ENCODE results near the gene GJB6. TPM values are rescaled to one million over a fixed set of nuclear protein-coding genes. Genes with fewer than 3 reads are reported as not detected.

Gene GJB6
- total and polyA plus RNA-seq, 4 donors = 0.06 to 0.08 TPM; not detected in 2

- 91% methylated on average over 4 of the region's 4 CpGs for WGBS
- H3K9me3 ChIP-seq (ENCODE audit: control insufficient read depth in 4 of 4, low read length in 3 of 4) = no peaks in the 10 kb centered on the region
- no peak overlapping the region for H3K4me3 ChIP-seq (ENCODE audit: low read depth in 1 of 3, low read length in 3 of 3)
- DNase-seq (ENCODE audit: low spot score) = no peak
- no peaks in the 10 kb centered on the region for H3K36me3 ChIP-seq (ENCODE audit: control insufficient read depth in 4 of 4, insufficient read depth in 3 of 4, low read depth in 1 of 4, low read length in 3 of 4)
- H3K27ac ChIP-seq (ENCODE audit: low read depth in 1 of 2, low read length in 2 of 2) = no peak overlapping the region
- H3K9ac ChIP-seq (ENCODE audit: low read depth in 1 of 2, low read length in 2 of 2) = no peak overlapping the region
- TF ChIP-seq SP1 (IDR thresholded peaks at IDR 0.05) (no peak), EGR1 (IDR thresholded peaks at IDR 0.05; ENCODE audit: low read depth in 2 of 2) (no peak), FOXA2 (IDR thresholded peaks at IDR 0.05) (no peak), CTCF (IDR thresholded peaks at IDR 0.05; ENCODE audit: low read depth, low read length, missing input control) (no peak), RAD21 (IDR thresholded peaks at IDR 0.05) (no peak), JUND (IDR thresholded peaks at IDR 0.05) (no peak), HNF4G (IDR thresholded peaks at IDR 0.05) (no peak), GABPA (IDR thresholded peaks at IDR 0.05 in 1 of 2, conservative IDR thresholded peaks at IDR 0.05 in 1 of 2) (no peak), FOXA1 (IDR thresholded peaks at IDR 0.05) (no peak), TAF1 (conservative IDR thresholded peaks at IDR 0.05) (no peak), NR2F2 (IDR thresholded peaks at IDR 0.05) (no peak), HNF4A (conservative IDR thresholded peaks at IDR 0.05) (no peak), ATF3 (IDR thresholded peaks at IDR 0.05) (no peak), YY1 (IDR thresholded peaks at IDR 0.05) (no peak), RXRA (IDR thresholded peaks at IDR 0.05) (no peak)
- TF ChIP-seq, protein P1, sequence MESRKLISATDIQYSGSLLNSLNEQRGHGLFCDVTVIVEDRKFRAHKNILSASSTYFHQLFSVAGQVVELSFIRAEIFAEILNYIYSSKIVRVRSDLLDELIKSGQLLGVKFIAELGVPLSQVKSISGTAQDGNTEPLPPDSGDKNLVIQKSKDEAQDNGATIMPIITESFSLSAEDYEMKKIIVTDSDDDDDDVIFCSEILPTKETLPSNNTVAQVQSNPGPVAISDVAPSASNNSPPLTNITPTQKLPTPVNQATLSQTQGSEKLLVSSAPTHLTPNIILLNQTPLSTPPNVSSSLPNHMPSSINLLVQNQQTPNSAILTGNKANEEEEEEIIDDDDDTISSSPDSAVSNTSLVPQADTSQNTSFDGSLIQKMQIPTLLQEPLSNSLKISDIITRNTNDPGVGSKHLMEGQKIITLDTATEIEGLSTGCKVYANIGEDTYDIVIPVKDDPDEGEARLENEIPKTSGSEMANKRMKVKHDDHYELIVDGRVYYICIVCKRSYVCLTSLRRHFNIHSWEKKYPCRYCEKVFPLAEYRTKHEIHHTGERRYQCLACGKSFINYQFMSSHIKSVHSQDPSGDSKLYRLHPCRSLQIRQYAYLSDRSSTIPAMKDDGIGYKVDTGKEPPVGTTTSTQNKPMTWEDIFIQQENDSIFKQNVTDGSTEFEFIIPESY (IDR thresholded peaks at IDR 0.05) = no peak
- TF ChIP-seq, protein P2, sequence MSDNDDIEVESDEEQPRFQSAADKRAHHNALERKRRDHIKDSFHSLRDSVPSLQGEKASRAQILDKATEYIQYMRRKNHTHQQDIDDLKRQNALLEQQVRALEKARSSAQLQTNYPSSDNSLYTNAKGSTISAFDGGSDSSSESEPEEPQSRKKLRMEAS (IDR thresholded peaks at IDR 0.05) = no peak
- TF ChIP-seq, protein P3, sequence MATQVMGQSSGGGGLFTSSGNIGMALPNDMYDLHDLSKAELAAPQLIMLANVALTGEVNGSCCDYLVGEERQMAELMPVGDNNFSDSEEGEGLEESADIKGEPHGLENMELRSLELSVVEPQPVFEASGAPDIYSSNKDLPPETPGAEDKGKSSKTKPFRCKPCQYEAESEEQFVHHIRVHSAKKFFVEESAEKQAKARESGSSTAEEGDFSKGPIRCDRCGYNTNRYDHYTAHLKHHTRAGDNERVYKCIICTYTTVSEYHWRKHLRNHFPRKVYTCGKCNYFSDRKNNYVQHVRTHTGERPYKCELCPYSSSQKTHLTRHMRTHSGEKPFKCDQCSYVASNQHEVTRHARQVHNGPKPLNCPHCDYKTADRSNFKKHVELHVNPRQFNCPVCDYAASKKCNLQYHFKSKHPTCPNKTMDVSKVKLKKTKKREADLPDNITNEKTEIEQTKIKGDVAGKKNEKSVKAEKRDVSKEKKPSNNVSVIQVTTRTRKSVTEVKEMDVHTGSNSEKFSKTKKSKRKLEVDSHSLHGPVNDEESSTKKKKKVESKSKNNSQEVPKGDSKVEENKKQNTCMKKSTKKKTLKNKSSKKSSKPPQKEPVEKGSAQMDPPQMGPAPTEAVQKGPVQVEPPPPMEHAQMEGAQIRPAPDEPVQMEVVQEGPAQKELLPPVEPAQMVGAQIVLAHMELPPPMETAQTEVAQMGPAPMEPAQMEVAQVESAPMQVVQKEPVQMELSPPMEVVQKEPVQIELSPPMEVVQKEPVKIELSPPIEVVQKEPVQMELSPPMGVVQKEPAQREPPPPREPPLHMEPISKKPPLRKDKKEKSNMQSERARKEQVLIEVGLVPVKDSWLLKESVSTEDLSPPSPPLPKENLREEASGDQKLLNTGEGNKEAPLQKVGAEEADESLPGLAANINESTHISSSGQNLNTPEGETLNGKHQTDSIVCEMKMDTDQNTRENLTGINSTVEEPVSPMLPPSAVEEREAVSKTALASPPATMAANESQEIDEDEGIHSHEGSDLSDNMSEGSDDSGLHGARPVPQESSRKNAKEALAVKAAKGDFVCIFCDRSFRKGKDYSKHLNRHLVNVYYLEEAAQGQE (IDR thresholded peaks at IDR 0.05) = no peak
- H3K27me3 ChIP-seq (ENCODE audit: control insufficient read depth in 4 of 4, insufficient read depth in 4 of 4, low read length in 3 of 4) = no peaks in the 10 kb centered on the region
- no peaks in the 10 kb centered on the region for H3K4me1 ChIP-seq (ENCODE audit: control insufficient read depth in 4 of 4, insufficient read depth in 4 of 4, low read length in 3 of 4)
Observed at GRCh38 chr13:20274466-20274865, 42.3 kb upstream of the GJB6 start.

Data from liver (tissue), 9 donors.